Aorta (tissue), 5 donors: ENCODE data around the gene RHEB. TPM values are rescaled to one million over a fixed set of nuclear protein-coding genes. Genes with fewer than 3 reads are reported as not detected.

Experiments used
- ATAC-seq: fragments of 200-7000 bp; cut with Tn5 transposase; one replicate; pipeline ENCODE4 v1.9.1; 2022; ENCODE audit warnings: moderate library complexity; ENCODE audit not compliant: low FRiP score
- DNase-seq, 2 donors: peaks; one replicate each; pipeline ENCODE4 v3.0.0-alpha.2; 2020
- H3K27ac ChIP-seq, 2 donors: one replicate each; pipeline ENCODE4 v1.5.1; 2013; ENCODE audit warnings: low read length in 2 of 2, mild to moderate bottlenecking in 2 of 2, moderate library complexity in 2 of 2, control low read depth in 1 of 2, inconsistent platforms in 1 of 2, low read depth in 1 of 2
- H3K27me3 ChIP-seq, 2 donors: one replicate each; pipeline ENCODE4 v1.6.1; 2013; ENCODE audit warnings: control low read depth in 1 of 2, low read length in 1 of 2, mild to moderate bottlenecking in 1 of 2, moderate library complexity in 1 of 2; ENCODE audit not compliant: insufficient read depth in 2 of 2, control insufficient read depth in 1 of 2
- H3K36me3 ChIP-seq, 2 donors: one replicate each; pipeline ENCODE4 v1.6.1; 2013; ENCODE audit warnings: control low read depth in 1 of 2, low read length in 1 of 2, mild to moderate bottlenecking in 1 of 2; ENCODE audit not compliant: insufficient read depth in 2 of 2, control insufficient read depth in 1 of 2
- H3K4me1 ChIP-seq, 2 donors: one replicate each; pipeline ENCODE4 v1.6.1; 2013; ENCODE audit warnings: low read length in 2 of 2, control low read depth in 1 of 2, mild to moderate bottlenecking in 1 of 2, moderate library complexity in 1 of 2; ENCODE audit not compliant: insufficient read depth in 2 of 2, control insufficient read depth in 1 of 2
- H3K4me3 ChIP-seq, 2 donors: one replicate each; pipeline ENCODE4 v1.5.1; 2013; ENCODE audit warnings: low read length in 2 of 2, control low read depth in 1 of 2, mild to moderate bottlenecking in 1 of 2
- H3K9me3 ChIP-seq: one replicate; pipeline ENCODE4 v1.6.1; 2013; ENCODE audit warnings: mild to moderate bottlenecking, low read length; ENCODE audit not compliant: control insufficient read depth
- WGBS, 2 donors: extraction: QIAGEN DNeasy Blood & Tissue Kit; methylation state at CpG; one replicate each; pipeline ENCODE4 v1.1.7; 2013; 5-methylcytosine and 5-hydroxymethylcytosine counted together
- intact Hi-C, 2 donors: fragments of 100-400 bp; cut with DNase I; formaldehyde crosslinking; loops; one replicate each; pipeline versions ENCODE4 v1.14.2 to v1.15.0; 2022
- polyA plus RNA-seq, 2 donors: library from polyadenylated mRNA; stranded (reverse); fragments of 200-250 nt; gene quantifications; one replicate each; pipeline ENCODE4 v1.2.3, GENCODE V29; 2013
- total RNA-seq, 2 donors: library from RNA; stranded (reverse); fragmentation: NEBNext Ultra II Directional; extraction: Animal tissue kit (Norgen Biotek cat#: 25700); gene quantifications; one replicate each; pipeline ENCODE4 v1.2.1, GENCODE V29; 2021
- donor health status: healthy with polysubstance abuse.
- donor health status: Bipolar disorder and iron deficiency.
- donor health status: DM: no; HTN: no; CAD: no.
- donor health status: DM: no; HTN: no; CAD: no.
- donor health status: DM: yes; HTN: yes; CAD: no.

The RHEB gene
- total and polyA plus RNA-seq, 4 donors, result 78.8 to 122 (median 107) TPM

DNA sequence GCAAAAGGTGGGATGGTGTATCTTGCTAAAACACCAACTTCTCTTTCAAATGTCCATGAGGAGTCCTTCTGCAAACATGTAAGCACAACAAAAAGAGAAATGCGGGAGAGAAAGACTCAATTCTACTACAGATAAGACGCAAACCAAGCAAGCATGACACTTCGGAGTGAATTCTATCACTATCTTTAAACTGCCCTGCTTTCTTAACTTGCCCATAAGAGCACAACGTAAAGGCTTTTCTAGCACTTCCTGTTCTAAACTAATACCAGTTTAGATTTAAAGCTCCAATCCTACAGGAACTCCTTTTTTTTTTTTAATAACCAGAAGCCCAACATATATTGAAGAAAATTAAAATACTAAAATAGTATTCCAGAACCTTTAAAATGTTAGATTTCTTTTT, 8.4 kb downstream of the RHEB start:
- Histone ChIP-seq H3K4me3 (no peak overlapping the region), H3K36me3 (no peaks in the 10 kb centered on the region), H3K27me3 (no peaks in the 10 kb centered on the region), H3K9me3 (no peaks in the 10 kb centered on the region), H3K4me1 (peaks cover 2 to 14% of the 10 kb centered on the region in 2 donors), H3K27ac (no peak overlapping the region)
- DNase-seq (no peak), ATAC-seq (no peak)
- intact Hi-C loops, result loop anchor here in 1 of 2 donors (10.0 kb wide), 1 partner anchor 46 kb away; no protein-coding TSS in a partner anchor
- WGBS, 2 donors, result 88 to 91% methylated on average over 4 of the region's 4 CpGs

DNA sequence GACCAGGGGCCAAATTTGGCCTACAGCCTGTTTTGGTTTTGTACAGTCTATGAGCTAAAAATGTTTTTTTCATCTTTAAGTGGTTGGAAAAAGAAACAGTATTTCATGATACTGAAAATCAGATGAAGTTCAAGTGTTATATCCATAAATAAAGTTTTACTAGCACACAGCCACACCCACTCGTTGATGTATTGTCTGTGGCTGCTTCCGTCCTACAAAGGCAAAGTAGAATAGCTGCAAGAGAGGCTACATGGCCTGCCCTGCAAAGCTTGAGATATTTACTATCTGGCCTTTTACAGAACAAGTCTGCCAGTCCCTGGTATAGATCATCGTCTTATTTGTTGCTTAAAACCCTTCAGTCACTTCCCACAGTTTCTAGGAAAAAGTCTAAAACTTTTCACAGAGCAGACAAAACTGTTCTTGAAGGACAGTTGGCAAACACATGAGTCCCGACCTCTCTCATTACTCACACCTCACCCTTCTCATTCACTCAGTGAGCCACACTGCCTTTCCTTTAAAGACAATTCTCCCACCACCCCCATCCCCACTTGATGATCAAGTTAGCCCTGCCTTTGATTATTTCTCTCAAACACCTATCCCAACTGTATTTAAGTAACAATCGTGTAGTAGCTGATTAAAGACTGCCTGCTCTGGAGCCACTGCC, 9.9 kb downstream of the RHEB start:
- Histone ChIP-seq H3K9me3 (no peaks in the 10 kb centered on the region), H3K27ac (peak overlapping the region in 1 of 2 donors; percentile 33), H3K36me3 (no peaks in the 10 kb centered on the region), H3K4me3 (no peak overlapping the region), H3K4me1 (peaks cover 2 to 14% of the 10 kb centered on the region in 2 donors), H3K27me3 (no peaks in the 10 kb centered on the region)
- no peak for DNase-seq
- WGBS, 2 donors, result 28 to 33% methylated on average over 5 of the region's 5 CpGs
- no peak for ATAC-seq
- intact Hi-C loops, result loop anchor here in 1 of 2 donors (10.0 kb wide), 1 partner anchor 45 kb away; no protein-coding TSS in a partner anchor

DNA sequence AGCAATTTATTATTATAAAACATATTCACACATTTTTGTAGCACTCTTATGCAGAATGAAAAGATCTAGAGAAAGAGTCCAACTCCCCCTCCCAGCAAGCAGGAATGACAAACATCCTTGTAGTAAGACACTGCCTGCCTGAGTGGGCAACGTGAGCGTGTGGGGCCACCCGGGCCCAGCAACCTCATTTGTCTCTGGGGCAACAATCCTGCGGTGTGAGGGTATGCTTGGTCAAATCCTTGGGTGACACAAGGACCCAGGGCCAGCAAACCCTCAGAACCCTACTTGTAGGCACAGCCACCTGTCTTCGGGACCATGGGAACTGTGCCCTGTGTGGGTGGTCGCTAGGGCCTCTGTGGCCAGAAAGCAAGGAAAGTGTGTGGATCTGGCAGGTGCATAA, 10.7 kb downstream of the RHEB start:
- Histone ChIP-seq H3K9me3 (no peaks in the 10 kb centered on the region), H3K27ac (no peak overlapping the region), H3K4me3 (no peak overlapping the region), H3K27me3 (no peaks in the 10 kb centered on the region), H3K4me1 (peaks cover 4 to 14% of the 10 kb centered on the region in 2 donors), H3K36me3 (no peaks in the 10 kb centered on the region)
- ATAC-seq, result peak; percentile 25
- no peak for DNase-seq
- intact Hi-C loops, result no loop called here
- WGBS, 2 donors, result 35 to 39% methylated on average over 6 of the region's 6 CpGs

DNA sequence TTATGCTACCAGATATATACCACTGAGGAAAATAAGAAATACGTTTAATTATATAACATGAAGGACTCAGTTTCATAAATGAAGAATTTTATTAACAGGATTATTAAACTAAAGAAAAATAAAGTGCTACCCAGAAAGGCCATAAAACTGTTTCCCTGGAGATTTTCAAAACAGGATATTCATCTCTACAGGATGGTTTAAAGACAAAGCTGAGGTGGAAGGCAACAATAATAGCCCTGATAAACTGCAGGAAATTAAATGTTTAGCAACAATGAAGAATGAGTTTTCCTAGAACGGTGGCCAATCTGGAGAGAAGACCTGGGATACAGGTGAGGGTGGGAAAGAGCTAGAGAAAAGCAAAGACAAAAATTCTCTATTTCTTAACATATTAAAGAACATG, 11.9 kb downstream of the RHEB start:
- H3K27ac ChIP-seq, result no peak overlapping the region
- intact Hi-C loops, result no loop called here
- no peak for DNase-seq
- peaks cover 4 to 14% of the 10 kb centered on the region in 2 donors for H3K4me1 ChIP-seq
- 59 to 61% methylated on average over 2 of the region's 2 CpGs for WGBS, 2 donors
- H3K9me3 ChIP-seq, result no peaks in the 10 kb centered on the region
- ATAC-seq, result no peak
- no peak overlapping the region for H3K4me3 ChIP-seq
- no peaks in the 10 kb centered on the region for H3K27me3 ChIP-seq
- H3K36me3 ChIP-seq, result no peaks in the 10 kb centered on the region

DNA sequence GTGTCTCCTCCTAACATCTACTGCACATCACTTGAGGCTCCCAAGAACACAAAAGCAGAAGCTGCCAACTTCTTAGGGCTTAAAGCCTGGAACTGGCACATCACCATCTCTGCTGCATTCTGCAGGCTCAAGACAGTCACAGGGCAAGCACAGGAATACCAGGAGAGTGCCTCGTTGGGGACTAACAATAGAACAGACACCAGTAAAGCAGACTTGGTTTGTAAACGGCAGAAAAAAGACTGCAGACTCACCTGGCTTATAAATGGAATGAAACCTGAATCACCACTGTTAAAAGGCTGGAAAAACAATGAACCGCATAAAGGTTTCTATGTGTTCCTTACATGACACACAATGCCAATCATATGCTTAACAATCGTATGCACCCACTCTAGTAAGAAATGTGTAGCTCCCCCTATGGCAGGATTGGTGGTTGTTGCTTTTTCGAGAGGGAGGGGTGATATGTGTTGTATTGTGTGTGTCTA, 12.8 kb downstream of the RHEB start:
- ATAC-seq, result no peak
- peaks cover 2 to 13% of the 10 kb centered on the region in 2 donors for H3K4me1 ChIP-seq

DNA sequence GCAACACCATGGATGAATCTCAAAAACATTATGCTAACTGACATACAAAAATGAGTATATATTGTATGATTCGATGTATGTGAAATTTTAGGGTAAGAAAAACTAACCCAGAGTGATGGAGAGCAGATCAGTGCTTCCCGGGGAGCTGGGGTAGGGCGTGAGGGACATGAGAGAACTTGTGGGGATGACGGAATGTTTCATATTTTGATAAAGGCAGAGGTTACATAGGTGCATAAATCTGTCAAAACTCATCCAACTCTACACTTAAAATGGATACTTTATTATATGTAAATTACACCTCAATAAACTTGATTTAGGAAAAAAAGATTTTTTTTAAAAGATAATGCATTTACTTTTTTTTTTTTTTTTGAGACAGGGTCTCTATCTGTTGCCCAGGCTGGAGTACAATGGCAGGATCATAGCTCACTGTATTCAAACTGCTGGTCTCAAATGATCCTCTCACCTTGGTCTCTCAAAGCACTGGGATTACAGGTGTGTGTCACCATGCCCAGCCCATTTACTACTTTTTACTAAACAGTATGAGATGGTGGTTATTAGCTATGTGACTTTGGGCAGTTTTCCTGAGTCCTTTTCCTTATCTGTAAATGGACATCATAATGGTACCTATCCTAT, 13.7 kb downstream of the RHEB start:
- no peaks in the 10 kb centered on the region for H3K9me3 ChIP-seq
- intact Hi-C loops, result no loop called here
- no peaks in the 10 kb centered on the region for H3K27me3 ChIP-seq
- DNase-seq (no peak), ATAC-seq (no peak)
- no peak overlapping the region for H3K27ac ChIP-seq
- peaks cover 2 to 13% of the 10 kb centered on the region in 2 donors for H3K4me1 ChIP-seq
- no peak overlapping the region for H3K4me3 ChIP-seq
- 92 to 93% methylated on average over 4 of the region's 4 CpGs for whole genome bisulfite sequencing, 2 donors
- H3K36me3 ChIP-seq, result no peaks in the 10 kb centered on the region

More for the DNA sequence above, 12.8 kb downstream of the RHEB start:
- H3K36me3 ChIP-seq, result no peaks in the 10 kb centered on the region
- no peaks in the 10 kb centered on the region for H3K9me3 ChIP-seq
- no peak for DNase-seq
- H3K4me3 ChIP-seq, result no peak overlapping the region
- H3K27ac ChIP-seq, result peak overlapping the region in 1 of 2 donors; percentile 25
- intact Hi-C loops, result no loop called here
- H3K27me3 ChIP-seq, result no peaks in the 10 kb centered on the region
- 27% methylated on average over 5 of the region's 5 CpGs for WGBS, 2 donors

DNA sequence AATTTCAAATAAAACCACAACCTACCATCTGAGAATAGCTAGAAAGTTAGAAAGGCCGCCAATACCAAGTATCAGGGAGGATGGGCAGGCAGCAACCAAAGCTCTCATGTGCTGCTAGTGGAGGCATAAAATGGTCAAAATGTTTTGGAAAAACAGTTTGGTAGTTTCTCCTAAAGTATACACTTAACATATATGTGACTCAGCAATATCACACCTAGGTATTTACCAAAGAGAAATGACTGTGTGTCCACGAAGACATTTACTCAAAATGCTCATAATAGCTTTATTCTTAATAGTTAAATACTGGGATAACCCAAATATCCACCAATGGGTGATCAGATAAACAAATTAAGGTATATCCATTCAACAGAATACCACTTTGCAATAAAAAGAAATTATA, 14.3 kb downstream of the RHEB start:
- Histone ChIP-seq H3K4me1 (peaks cover 2 to 10% of the 10 kb centered on the region in 2 donors), H3K36me3 (no peaks in the 10 kb centered on the region), H3K27me3 (no peaks in the 10 kb centered on the region), H3K27ac (no peak overlapping the region), H3K9me3 (no peaks in the 10 kb centered on the region), H3K4me3 (no peak overlapping the region)
- WGBS, 2 donors, result 93 to 98% methylated on average over 2 of the region's 2 CpGs
- DNase-seq (no peak), ATAC-seq (no peak)
- intact Hi-C loops, result no loop called here

DNA sequence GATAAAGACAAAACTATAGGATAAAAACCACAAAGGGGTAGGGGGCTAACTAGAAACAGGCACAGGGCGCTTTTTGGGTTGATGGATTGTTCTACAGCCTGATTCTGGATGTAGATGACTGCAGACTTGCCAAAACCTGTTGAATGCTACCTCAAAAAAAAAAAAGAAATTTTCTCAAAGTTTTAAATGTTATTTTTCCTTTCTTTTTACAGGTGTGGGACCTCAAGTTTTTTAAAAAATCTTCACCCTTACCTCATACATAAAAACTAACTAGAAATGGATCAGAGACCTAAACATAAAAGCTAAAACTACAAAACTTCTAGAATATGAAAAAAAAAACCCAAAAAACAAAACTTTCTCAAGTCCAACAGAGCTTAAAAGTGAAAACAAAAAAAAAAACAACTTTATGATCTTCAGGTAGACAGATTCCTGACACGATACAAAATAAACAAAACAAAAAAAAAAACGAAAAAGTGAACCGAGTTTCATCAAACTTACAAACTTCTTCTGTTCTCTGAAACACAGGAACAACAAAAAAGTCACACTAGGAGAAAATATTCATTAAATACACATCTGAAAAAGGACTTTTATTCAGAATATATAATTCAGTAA, 14.9 kb downstream of the RHEB start:
- H3K36me3 ChIP-seq, result no peaks in the 10 kb centered on the region
- no peak overlapping the region for H3K4me3 ChIP-seq
- H3K4me1 ChIP-seq, result peaks cover 2 to 6% of the 10 kb centered on the region in 2 donors
- 61 to 74% methylated on average over 4 of the region's 4 CpGs for WGBS, 2 donors
- ATAC-seq (no peak), DNase-seq (no peak)
- intact Hi-C loops, result no loop called here
- no peak overlapping the region for H3K27ac ChIP-seq
- no peaks in the 10 kb centered on the region for H3K27me3 ChIP-seq
- no peaks in the 10 kb centered on the region for H3K9me3 ChIP-seq
